GM12892 (cell line): ENCODE measurements around the gene FGF4.

Experiments used
- POLR2A ChIP-seq: IDR thresholded peaks from 2 replicates; pipeline ENCODE4 v1.6.1; 2011; ENCODE audit warnings: low read depth, low read length, control low read depth
- TAF1 ChIP-seq: IDR thresholded peaks from 2 replicates; pipeline ENCODE4 v1.6.1; 2011; ENCODE audit warnings: low read depth, mild to moderate bottlenecking, control low read depth, low read length, borderline replicate concordance

DNA sequence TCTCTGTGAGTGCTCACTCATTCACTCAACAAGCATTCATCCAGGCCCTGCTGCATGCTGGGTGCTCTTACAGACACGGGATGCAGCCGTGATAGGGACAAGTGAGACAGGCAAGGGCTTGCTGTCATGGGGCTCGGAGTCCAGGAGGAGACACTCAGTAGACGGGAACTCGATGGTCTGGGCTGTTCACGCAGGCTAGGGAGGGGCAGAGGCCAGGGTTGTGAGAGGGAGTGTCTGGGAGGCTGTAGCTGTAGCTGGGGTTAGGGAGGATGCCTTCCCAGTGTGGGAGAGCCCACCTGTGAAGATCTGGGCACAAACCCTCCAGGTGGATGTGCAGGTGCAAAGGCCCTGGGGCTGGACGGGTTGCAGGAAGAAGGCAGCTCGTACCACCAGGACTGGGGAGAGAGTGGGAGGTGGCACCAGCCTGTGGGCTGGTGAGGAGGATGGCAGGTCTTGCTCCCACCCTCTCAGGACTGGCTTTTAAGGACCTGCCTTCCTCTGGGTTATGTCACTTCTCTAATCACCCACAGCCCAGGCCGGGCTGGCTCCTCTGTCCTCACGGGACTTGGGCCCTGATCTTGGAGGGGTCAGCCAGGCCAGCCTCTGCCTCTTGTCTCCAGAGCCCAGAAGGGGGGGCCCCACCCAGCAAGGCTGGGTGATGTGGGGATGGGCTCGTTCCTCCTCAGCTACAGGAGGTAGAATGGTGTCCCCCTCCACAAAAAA lies 24.1 kb downstream of the FGF4 start:
- TF ChIP-seq POLR2A (no peak), TAF1 (no peak)
